Left lung (tissue), 10 donors: ENCODE measurements around the gene ASTN2. TPM values are rescaled to one million over a fixed set of nuclear protein-coding genes. Genes with fewer than 3 reads are reported as not detected.

ENCODE experiments used
- ATAC-seq: fragments of 200-7000 bp; cut with Tn5 transposase; one replicate; pipeline ENCODE4 v1.9.1; 2020; ENCODE audit warnings: moderate library complexity
- DNase-seq, 4 donors: peaks; one replicate each; pipeline ENCODE4 v3.0.0-alpha.2; 2013 to 2020
- H3K27ac ChIP-seq, 2 donors: fragments of 200-600 bp; sonication (generic) in 1 of 2; one replicate each; pipeline versions ENCODE4 v1.5.0 to v1.8.0; 2020 to 2021
- H3K27me3 ChIP-seq, 2 donors: fragments of 200-600 bp; sonication (generic) in 1 of 2; one replicate each; pipeline versions ENCODE4 v1.5.0 to v1.8.0; 2020 to 2021
- H3K36me3 ChIP-seq, 2 donors: fragments of 200-600 bp; sonication (generic) in 1 of 2; one replicate each; pipeline versions ENCODE4 v1.5.0 to v1.8.0; 2020 to 2021
- H3K4me1 ChIP-seq, 2 donors: fragments of 200-600 bp; one replicate each; pipeline ENCODE4 v1.8.0; 2021
- H3K4me3 ChIP-seq, 2 donors: fragments of 200-600 bp; sonication (generic) in 1 of 2; one replicate each; pipeline versions ENCODE4 v1.5.0 to v1.8.0; 2020 to 2021; ENCODE audit warnings: mild to moderate bottlenecking in 1 of 2
- H3K9me3 ChIP-seq, 2 donors: fragments of 200-600 bp; sonication (generic) in 1 of 2; one replicate each; pipeline versions ENCODE4 v1.5.0 to v1.8.0; 2020 to 2021
- CTCF ChIP-seq, 2 donors: fragments of 200-600 bp; sonication (generic) in 1 of 2; IDR thresholded peaks; one replicate each; pipeline versions ENCODE4 v1.5.0 to v1.8.0; 2021; ENCODE audit warnings: antibody characterized with exemption in 2 of 2
- intact Hi-C, 2 donors: fragments of 100-400 bp; cut with DNase I; formaldehyde crosslinking; loops; one replicate each; pipeline versions ENCODE4 v1.11.2 to v1.14.2; 2022
- polyA plus RNA-seq, 6 donors: library from polyadenylated mRNA; unstranded; fragments of 120-200 nt; gene quantifications; one replicate each; pipeline ENCODE4 v1.2.1, GENCODE V29; 2013; ENCODE audit not compliant: insufficient read length in 6 of 6
- total RNA-seq, 2 donors: library from RNA; stranded (reverse); fragmentation: NEBNext Ultra II Directional; extraction: Animal tissue kit (Norgen Biotek cat#: 25700); gene quantifications; one replicate each; pipeline ENCODE4 v1.2.1, GENCODE V29; 2021
- donor health status: DM: no; HTN: yes; CAD: no.
- donor health status: DM: no; HTN: no; CAD: no.

The ASTN2 gene
- total and polyA plus RNA-seq, 8 donors = 3.1 to 5.5 (median 4.5) TPM

GRCh38 chr9:116501871-116502270 lies 913.0 kb downstream of the ASTN2 start:
- no peaks in the 10 kb centered on the region for H3K4me1 ChIP-seq
- no peaks in the 10 kb centered on the region for H3K27me3 ChIP-seq
- H3K27ac ChIP-seq = no peak overlapping the region
- DNase-seq = no peak
- no peaks in the 10 kb centered on the region for H3K9me3 ChIP-seq
- TF ChIP-seq CTCF (IDR thresholded peaks at IDR 0.05) = no peak
- ATAC-seq = no peak
- H3K36me3 ChIP-seq = no peaks in the 10 kb centered on the region
- intact Hi-C loops = no loop called here
- H3K4me3 ChIP-seq = no peak overlapping the region

- no peaks in the 10 kb centered on the region for H3K9me3 ChIP-seq
- intact Hi-C loops = no loop called here
- no peak overlapping the region for H3K4me3 ChIP-seq
- H3K4me1 ChIP-seq = no peaks in the 10 kb centered on the region
- H3K27me3 ChIP-seq = no peaks in the 10 kb centered on the region
- ATAC-seq (no peak), DNase-seq (no peak)
- H3K36me3 ChIP-seq = no peaks in the 10 kb centered on the region
- no peak for TF ChIP-seq CTCF (IDR thresholded peaks at IDR 0.05)
- no peak overlapping the region for H3K27ac ChIP-seq
Observed at GRCh38 chr9:116499986-116500871, 914.6 kb downstream of the ASTN2 start.

- no peaks in the 10 kb centered on the region for H3K4me1 ChIP-seq
- TF ChIP-seq CTCF (IDR thresholded peaks at IDR 0.05) = no peak
- intact Hi-C loops = no loop called here
Observed at GRCh38 chr9:116499434-116499833, 915.4 kb downstream of the ASTN2 start.

GRCh38 chr9:116497095-116497890 lies 917.6 kb downstream of the ASTN2 start:
- no peaks in the 10 kb centered on the region for H3K36me3 ChIP-seq
- H3K4me3 ChIP-seq = no peak overlapping the region
- DNase-seq (peak in 1 of 4 donors; percentile 28), ATAC-seq (no peak)
- intact Hi-C loops = no loop called here
- no peak overlapping the region for H3K27ac ChIP-seq
- TF ChIP-seq CTCF (IDR thresholded peaks at IDR 0.05) = no peak
- no peaks in the 10 kb centered on the region for H3K27me3 ChIP-seq
- no peaks in the 10 kb centered on the region for H3K4me1 ChIP-seq
- no peaks in the 10 kb centered on the region for H3K9me3 ChIP-seq

More at GRCh38 chr9:116499434-116499833, 915.4 kb downstream of the ASTN2 start:
- Histone ChIP-seq H3K4me3 (no peak overlapping the region), H3K27me3 (no peaks in the 10 kb centered on the region), H3K9me3 (no peaks in the 10 kb centered on the region), H3K36me3 (no peaks in the 10 kb centered on the region), H3K27ac (no peak overlapping the region)
- ATAC-seq (no peak), DNase-seq (no peak)

GRCh38 chr9:116496167-116496566 lies 918.7 kb downstream of the ASTN2 start:
- DNase-seq (no peak), ATAC-seq (no peak)
- no peak for TF ChIP-seq CTCF (IDR thresholded peaks at IDR 0.05)
- intact Hi-C loops = no loop called here
- Histone ChIP-seq H3K36me3 (no peaks in the 10 kb centered on the region), H3K4me3 (no peak overlapping the region), H3K4me1 (no peaks in the 10 kb centered on the region), H3K27ac (no peak overlapping the region), H3K27me3 (no peaks in the 10 kb centered on the region), H3K9me3 (no peaks in the 10 kb centered on the region)
